ENCODE results near the gene ISLR. TPM values are rescaled to one million over a fixed set of nuclear protein-coding genes. Genes with fewer than 3 reads are reported as not detected.
A peak's percentile ranks its signal among the peaks of the same experiment; 100 is the strongest.

The ISLR gene
- total and polyA plus RNA-seq, 2 experiments from 2014 or later: 125 to 127 TPM

DNA sequence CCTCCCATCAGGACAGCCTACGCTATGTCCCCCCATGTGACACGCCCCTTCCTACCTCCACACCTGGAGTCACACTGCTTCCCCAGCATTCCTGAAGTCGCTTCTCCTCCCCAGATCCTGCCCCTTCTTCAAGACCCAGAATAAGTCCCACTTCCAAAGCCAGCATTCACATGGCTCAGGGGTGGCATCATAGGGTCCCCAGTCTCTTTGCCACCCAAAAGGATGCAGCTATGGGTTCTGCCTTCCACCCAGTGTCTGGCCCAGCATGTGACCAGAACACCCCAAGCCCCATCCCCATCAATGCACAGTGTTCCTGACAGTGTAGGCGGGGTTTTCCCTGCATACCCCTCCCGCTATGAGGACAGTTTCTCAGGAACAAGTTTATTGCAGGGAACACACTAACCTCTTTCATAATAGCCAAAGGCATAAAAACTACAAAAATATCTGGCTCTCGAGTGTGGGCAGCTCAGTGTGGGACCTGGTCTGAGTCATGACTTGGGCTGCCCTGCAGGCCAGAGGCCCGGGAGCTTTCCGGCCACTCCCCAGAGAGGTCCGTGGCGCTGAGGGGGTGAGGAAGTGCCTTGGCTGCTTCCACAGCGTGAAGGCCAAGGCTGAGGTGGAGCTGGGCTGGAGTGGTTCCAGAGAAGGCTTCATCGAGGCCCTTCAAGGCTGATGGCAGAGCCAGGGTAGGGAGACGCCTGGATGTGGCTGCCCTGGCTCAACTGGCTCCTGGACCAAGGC is 5.8 kb downstream of the ISLR start:
- in situ Hi-C loops (cut with MboI): no loop called here
- no peak overlapping the region for H3K4me3 ChIP-seq
- DNase-seq: peak; percentile 98
- no peaks in the 10 kb centered on the region for H3K9me2 ChIP-seq (ENCODE audit: insufficient read depth)
- H3F3A ChIP-seq (ENCODE audit: insufficient read depth): peaks cover 26% of the 10 kb centered on the region
- 17 to 19% methylated on average over 12 to 13 of the region's 13 CpGs for WGBS, 2 experiments (ENCODE audit: low coverage in 1 of 2, low lambda C conversion rate in 2 of 2, missing lambda C conversion rate in 2 of 2)
- peaks cover 4% of the 10 kb centered on the region; the same call in 1 of the 2 replicates for H3K79me2 ChIP-seq (ENCODE audit: insufficient read depth)
- no peaks in the 10 kb centered on the region for H4K20me1 ChIP-seq (ENCODE audit: insufficient read depth)
- no peaks in the 10 kb centered on the region for H3K27me3 ChIP-seq (replicated peaks; ENCODE audit: insufficient read depth)
- peak overlapping the region; percentile 96 for H3K27ac ChIP-seq
- H3K36me3 ChIP-seq (ENCODE audit: low read depth): no peaks in the 10 kb centered on the region
- no peaks in the 10 kb centered on the region for H3K9me3 ChIP-seq (ENCODE audit: low read depth)
- H3K4me2 ChIP-seq (ENCODE audit: unreplicated experiment): peak overlapping the region; percentile 60
- TF ChIP-seq EZH2phosphoT487 (IDR thresholded peaks at IDR 0.05; ENCODE audit: insufficient read depth, low read depth) (no peak), EZH2 (IDR thresholded peaks at IDR 0.05; ENCODE audit: insufficient read depth, poor library complexity, severe bottlenecking) (no peak)
- H2AFZ ChIP-seq: no peak overlapping the region
- peak overlapping the region; percentile 78 for H3K9ac ChIP-seq
- peaks cover 50% of the 10 kb centered on the region for H3K4me1 ChIP-seq (ENCODE audit: insufficient read depth)

DNA sequence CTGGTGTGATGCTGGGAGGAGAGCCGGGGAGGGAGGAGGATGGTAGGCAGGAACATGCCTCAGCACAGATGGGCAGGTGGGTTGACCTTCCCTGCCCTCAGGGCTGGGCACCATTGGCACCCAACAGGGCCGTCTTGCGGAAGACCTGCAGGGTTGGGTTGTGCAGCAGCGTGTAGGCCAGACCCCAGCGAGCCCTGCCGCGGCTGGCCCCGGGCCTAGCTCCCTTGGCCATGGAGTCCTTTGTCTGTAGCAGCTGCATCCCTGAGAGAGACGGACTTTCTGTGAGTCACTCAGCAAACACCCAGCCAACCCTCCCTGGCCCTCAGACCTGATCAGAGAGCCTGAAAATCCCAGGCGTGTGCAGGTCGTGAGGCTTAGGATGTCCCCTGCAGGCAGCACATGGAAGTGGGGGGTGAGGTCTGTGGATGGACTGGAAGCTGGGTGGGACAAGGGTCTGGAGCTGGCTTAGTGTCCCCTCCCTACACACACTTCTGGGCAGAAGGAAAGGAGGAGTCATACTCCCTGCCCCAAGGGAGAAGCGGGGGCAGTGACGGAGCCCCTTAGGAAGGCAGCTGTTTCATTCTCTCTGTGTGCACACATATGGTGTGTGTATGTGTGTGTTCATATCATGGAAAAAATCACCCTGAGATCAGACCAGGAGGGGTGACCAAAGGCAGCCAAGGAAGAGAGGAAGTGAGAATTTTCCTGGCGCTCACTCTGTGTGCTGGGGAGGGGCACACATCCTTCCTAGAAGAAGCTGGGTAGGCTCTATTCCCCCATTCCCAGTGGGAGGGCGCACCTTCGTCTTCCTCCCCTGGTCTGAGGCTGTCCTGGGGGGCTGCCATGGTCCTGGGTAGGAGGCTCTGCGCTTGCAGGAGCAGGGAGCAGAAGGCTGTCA is 6.7 kb downstream of the ISLR start:
- Histone ChIP-seq H3K79me2 (ENCODE audit: insufficient read depth) (no peaks in the 10 kb centered on the region), H3K4me3 (no peak overlapping the region), H3K9ac (peak overlapping the region; percentile 78), H3K27ac (peak overlapping the region; percentile 96), H3K4me2 (ENCODE audit: unreplicated experiment) (peak overlapping the region; percentile 42), H3K36me3 (ENCODE audit: low read depth) (no peaks in the 10 kb centered on the region), H3K9me3 (ENCODE audit: low read depth) (no peaks in the 10 kb centered on the region), H3K27me3 (replicated peaks; ENCODE audit: insufficient read depth) (no peaks in the 10 kb centered on the region), H3K9me2 (ENCODE audit: insufficient read depth) (no peaks in the 10 kb centered on the region), H2AFZ (no peak overlapping the region), H3F3A (ENCODE audit: insufficient read depth) (peaks cover 26% of the 10 kb centered on the region), H4K20me1 (ENCODE audit: insufficient read depth) (no peaks in the 10 kb centered on the region), H3K4me1 (ENCODE audit: insufficient read depth) (peaks cover 47% of the 10 kb centered on the region)
- DNase-seq: peak; percentile 94
- in situ Hi-C loops (cut with MboI): no loop called here
- TF ChIP-seq EZH2phosphoT487 (IDR thresholded peaks at IDR 0.05; ENCODE audit: insufficient read depth, low read depth): no peak
- TF ChIP-seq EZH2 (IDR thresholded peaks at IDR 0.05; ENCODE audit: insufficient read depth, poor library complexity, severe bottlenecking): no peak
- 11 to 14% methylated on average over 17 of the region's 17 CpGs for WGBS, 2 experiments (ENCODE audit: low coverage in 1 of 2, low lambda C conversion rate in 2 of 2, missing lambda C conversion rate in 2 of 2)

DNA sequence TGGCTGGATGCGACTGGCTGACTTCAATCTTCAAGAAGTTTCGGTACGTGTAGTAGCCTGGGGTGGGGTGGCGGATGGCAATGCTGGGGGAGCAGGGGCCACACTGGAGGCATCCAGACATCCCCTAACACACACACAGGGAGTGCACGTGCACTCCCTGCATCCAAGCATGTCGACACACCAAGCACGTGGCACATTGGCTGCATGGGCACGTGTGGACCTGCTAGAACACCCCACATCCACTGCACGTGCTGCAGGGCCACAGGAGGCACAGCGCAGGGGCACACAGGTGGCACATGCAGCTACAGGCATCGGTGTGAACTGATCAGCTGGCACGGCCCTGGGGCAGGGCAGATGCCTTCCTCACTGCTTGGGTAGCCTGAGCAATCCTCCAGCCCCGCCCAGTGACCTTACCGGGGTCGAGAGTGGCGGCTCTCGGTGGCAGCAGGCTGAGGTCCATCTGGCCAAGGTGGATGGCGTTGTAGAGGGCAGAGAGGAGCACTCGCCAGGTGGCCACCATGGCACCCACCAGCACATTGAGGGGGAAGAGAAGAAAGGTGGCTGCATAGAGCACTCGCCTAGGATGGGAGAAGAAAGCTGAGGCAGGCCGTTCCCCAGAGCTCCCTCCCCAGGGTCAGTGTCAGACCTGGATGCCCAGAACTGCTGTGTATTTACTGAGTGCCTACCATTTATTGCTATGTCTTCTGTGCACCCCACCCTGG is 7.5 kb downstream of the ISLR start:
- peak overlapping the region; percentile 78 for H3K9ac ChIP-seq
- no peaks in the 10 kb centered on the region for H3K36me3 ChIP-seq (ENCODE audit: low read depth)
- peaks cover 55% of the 10 kb centered on the region for H3K4me1 ChIP-seq (ENCODE audit: insufficient read depth)
- no peaks in the 10 kb centered on the region for H3K9me2 ChIP-seq (ENCODE audit: insufficient read depth)
- no peak overlapping the region for H3K4me3 ChIP-seq
- no peaks in the 10 kb centered on the region for H3K27me3 ChIP-seq (replicated peaks; ENCODE audit: insufficient read depth)
- in situ Hi-C loops (cut with MboI): no loop called here
- H4K20me1 ChIP-seq (ENCODE audit: insufficient read depth): no peaks in the 10 kb centered on the region
- peaks cover 31% of the 10 kb centered on the region for H3F3A ChIP-seq (ENCODE audit: insufficient read depth)
- no peaks in the 10 kb centered on the region for H3K9me3 ChIP-seq (ENCODE audit: low read depth)
- DNase-seq: peak; percentile 31
- H3K4me2 ChIP-seq (ENCODE audit: unreplicated experiment): no peak overlapping the region
- H2AFZ ChIP-seq: no peak overlapping the region
- 67 to 68% methylated on average over 18 to 21 of the region's 21 CpGs for WGBS, 2 experiments (ENCODE audit: low coverage in 1 of 2, low lambda C conversion rate in 2 of 2, missing lambda C conversion rate in 2 of 2)
- no peak for TF ChIP-seq EZH2phosphoT487 (IDR thresholded peaks at IDR 0.05; ENCODE audit: insufficient read depth, low read depth)
- H3K27ac ChIP-seq: peak overlapping the region; percentile 96
- H3K79me2 ChIP-seq (ENCODE audit: insufficient read depth): no peaks in the 10 kb centered on the region

DNA sequence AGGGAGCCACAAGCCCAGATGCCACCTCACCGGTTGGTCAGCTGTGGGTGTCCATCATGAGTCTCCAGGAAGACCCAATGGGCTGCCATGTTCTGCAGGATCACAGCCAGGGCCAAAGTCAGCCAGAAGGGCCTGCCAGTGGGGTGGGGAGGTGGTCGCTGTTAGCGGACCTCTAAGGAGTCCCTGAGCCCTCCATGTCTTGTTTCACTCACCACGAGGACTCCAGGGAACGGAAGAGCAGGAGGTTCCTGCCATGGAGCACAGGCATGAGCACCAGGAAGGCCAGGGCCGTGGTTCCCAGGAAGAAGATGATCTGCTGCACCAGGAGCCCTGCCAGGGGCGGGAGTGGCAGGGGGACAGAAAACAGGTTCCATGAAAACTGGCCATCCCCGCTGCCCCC is 8.6 kb downstream of the ISLR start:
- Histone ChIP-seq H3K79me2 (ENCODE audit: insufficient read depth) (no peaks in the 10 kb centered on the region), H3K4me1 (ENCODE audit: insufficient read depth) (peaks cover 46% of the 10 kb centered on the region), H3K27ac (no peak overlapping the region), H3K27me3 (replicated peaks; ENCODE audit: insufficient read depth) (no peaks in the 10 kb centered on the region), H3K36me3 (ENCODE audit: low read depth) (no peaks in the 10 kb centered on the region), H3F3A (ENCODE audit: insufficient read depth) (peaks cover 25% of the 10 kb centered on the region), H4K20me1 (ENCODE audit: insufficient read depth) (no peaks in the 10 kb centered on the region), H3K9me3 (ENCODE audit: low read depth) (no peaks in the 10 kb centered on the region), H3K9me2 (ENCODE audit: insufficient read depth) (no peaks in the 10 kb centered on the region), H3K9ac (no peak overlapping the region), H2AFZ (no peak overlapping the region), H3K4me3 (no peak overlapping the region), H3K4me2 (ENCODE audit: unreplicated experiment) (no peak overlapping the region)
- in situ Hi-C loops (cut with MboI): no loop called here
- 92 to 94% methylated on average over 7 to 8 of the region's 8 CpGs for WGBS, 2 experiments (ENCODE audit: low coverage in 1 of 2, low lambda C conversion rate in 2 of 2, missing lambda C conversion rate in 2 of 2)
- no peak for DNase-seq
- no peak for TF ChIP-seq EZH2 (IDR thresholded peaks at IDR 0.05; ENCODE audit: insufficient read depth, poor library complexity, severe bottlenecking)
- TF ChIP-seq EZH2phosphoT487 (IDR thresholded peaks at IDR 0.05; ENCODE audit: insufficient read depth, low read depth): no peak
